GM12875 (cell line): Measurements from ENCODE around the gene ST8SIA3.

Experiments used
- H3K4me3 ChIP-seq: one replicate; pipeline ENCODE4 v1.5.1; 2011; ENCODE audit warnings: low read depth, low read length, control low read depth
- TF ChIP-seq, protein P1 (sequence below): IDR thresholded peaks from 2 replicates; pipeline ENCODE4 v1.5.1; 2011; ENCODE audit warnings: low read depth, mild to moderate bottlenecking, control low read depth, inconsistent platforms, low read length, moderate library complexity, borderline replicate concordance; ENCODE audit not compliant: insufficient read depth

Gene ST8SIA3

GRCh38 chr18:57328665-57329064 is 23.7 kb upstream of the ST8SIA3 start:
- TF ChIP-seq, protein P1, sequence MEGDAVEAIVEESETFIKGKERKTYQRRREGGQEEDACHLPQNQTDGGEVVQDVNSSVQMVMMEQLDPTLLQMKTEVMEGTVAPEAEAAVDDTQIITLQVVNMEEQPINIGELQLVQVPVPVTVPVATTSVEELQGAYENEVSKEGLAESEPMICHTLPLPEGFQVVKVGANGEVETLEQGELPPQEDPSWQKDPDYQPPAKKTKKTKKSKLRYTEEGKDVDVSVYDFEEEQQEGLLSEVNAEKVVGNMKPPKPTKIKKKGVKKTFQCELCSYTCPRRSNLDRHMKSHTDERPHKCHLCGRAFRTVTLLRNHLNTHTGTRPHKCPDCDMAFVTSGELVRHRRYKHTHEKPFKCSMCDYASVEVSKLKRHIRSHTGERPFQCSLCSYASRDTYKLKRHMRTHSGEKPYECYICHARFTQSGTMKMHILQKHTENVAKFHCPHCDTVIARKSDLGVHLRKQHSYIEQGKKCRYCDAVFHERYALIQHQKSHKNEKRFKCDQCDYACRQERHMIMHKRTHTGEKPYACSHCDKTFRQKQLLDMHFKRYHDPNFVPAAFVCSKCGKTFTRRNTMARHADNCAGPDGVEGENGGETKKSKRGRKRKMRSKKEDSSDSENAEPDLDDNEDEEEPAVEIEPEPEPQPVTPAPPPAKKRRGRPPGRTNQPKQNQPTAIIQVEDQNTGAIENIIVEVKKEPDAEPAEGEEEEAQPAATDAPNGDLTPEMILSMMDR: no peak
- no peak overlapping the region for H3K4me3 ChIP-seq

GRCh38 chr18:57329856-57330255 is 22.5 kb upstream of the ST8SIA3 start:
- H3K4me3 ChIP-seq: no peak overlapping the region
- TF ChIP-seq, protein P1: no peak

DNA sequence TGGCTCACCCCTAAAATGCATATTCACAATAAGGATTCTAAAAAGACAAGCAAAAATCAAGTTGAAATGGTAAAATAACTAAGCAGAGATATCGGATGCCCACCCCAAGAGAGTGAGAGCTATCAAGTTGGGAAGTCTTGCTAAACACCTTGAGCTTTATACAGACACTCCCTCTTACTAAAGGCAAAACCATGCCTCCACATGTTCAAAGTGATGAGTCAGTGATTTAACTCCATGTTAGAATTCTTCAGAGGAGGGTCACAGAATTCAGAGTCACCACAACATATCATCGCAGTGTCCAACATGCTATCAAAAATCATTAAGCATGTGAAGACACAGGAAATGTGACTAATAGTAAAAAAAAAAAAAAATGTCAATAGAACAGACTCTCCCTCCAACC is 20.6 kb upstream of the ST8SIA3 start:
- TF ChIP-seq, protein P1: no peak
- H3K4me3 ChIP-seq: no peak overlapping the region

- TF ChIP-seq, protein P1: no peak
- no peak overlapping the region for H3K4me3 ChIP-seq
These were observed 18.4 kb upstream of the ST8SIA3 start for GRCh38 chr18:57333940-57334339.

- TF ChIP-seq, protein P1: no peak
- H3K4me3 ChIP-seq: no peak overlapping the region
These were observed 18.0 kb upstream of the ST8SIA3 start for GRCh38 chr18:57334383-57334782.

DNA sequence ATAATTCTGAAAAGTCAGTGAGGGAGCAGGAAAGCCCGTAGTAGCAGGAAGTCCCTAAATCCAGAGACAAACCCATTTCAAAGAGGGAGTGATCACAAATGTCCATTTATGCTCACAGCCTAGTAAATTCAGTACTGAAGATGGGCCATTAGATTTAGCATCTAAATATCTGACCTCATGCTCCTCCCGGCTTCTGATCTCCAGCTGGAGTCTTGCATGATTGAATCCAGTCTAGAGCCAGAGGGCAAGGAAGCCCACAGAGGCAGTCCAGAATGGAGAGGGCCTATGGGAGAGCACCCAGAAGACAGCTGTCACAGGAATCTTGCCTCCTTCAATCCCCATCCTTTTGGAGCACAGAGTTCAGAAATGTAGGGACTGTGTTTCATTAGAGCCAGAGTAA is 16.0 kb upstream of the ST8SIA3 start:
- TF ChIP-seq, protein P1: no peak
- H3K4me3 ChIP-seq: no peak overlapping the region

DNA sequence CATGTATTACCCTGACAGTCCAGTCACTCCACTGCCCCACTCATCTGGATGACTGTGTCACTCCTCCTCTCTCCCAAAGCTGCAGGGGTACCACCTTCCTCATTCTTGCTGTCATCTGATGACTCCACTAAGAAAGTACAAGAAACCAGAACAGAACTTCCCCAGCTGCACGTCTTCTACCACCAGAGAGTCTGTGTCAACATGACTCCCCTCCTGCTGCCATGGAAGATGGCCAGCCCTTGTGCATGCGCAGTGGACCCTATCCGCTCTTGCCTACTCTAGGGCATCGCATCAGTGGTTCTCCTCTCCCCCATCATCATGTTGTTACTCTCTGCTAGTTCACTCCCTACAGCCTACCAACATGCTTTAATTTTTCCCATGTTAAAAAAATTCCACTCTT is 14.5 kb upstream of the ST8SIA3 start:
- TF ChIP-seq, protein P1: no peak
- H3K4me3 ChIP-seq: no peak overlapping the region
